Measurements from ENCODE around the gene ITCH.
"Not testable (repeated sequence)": the region's sequence is repeated elsewhere in the genome, so short reads cannot be mapped to it uniquely, and the experiment has no call there.

DNA sequence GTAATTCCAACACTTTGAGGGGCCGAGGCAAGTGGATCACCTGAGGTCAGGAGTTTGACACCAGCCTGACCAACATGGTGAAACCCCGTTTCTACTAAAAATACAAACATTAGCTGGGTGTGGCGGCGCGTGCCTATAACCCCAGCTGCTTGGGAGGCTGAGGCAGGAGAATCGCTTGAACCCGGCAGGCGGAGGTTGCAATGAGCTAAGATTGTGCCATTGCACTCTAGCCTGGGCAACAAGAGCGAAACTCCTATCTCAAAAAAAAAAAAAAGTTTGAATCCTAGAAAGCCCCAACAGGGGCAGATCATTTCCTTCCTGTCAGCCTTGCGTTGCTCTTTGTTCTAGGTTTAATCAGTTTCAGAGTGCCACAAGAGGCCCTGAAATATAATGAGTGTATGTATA is 42.2 kb downstream of the ITCH start:
- not testable (repeated sequence) for TF ChIP-seq POLR2A (IDR thresholded peaks at IDR 0.05; ENCODE audit: low read depth, low read length); TAF1 (IDR thresholded peaks at IDR 0.05; ENCODE audit: borderline replicate concordance, low read depth, low read length); POLR2AphosphoS5 (IDR thresholded peaks at IDR 0.05; ENCODE audit: low read depth, low read length)
